Ishikawa (cell line): ENCODE data around the gene TBC1D8.

Source experiments
- CEBPB ChIP-seq: IDR thresholded peaks from 2 replicates; pipeline ENCODE4 v1.6.1; 2012
- CREB1 ChIP-seq: IDR thresholded peaks from 2 replicates; pipeline ENCODE4 v1.6.1; 2012; ENCODE audit warnings: low read depth
- EGR1 ChIP-seq: IDR thresholded peaks from 2 replicates; pipeline ENCODE4 v1.6.1; 2012
- EP300 ChIP-seq: IDR thresholded peaks from 2 replicates; pipeline ENCODE4 v1.6.1; 2012; ENCODE audit warnings: borderline replicate concordance
- FOXM1 ChIP-seq: IDR thresholded peaks from 2 replicates; pipeline ENCODE4 v1.6.1; 2012; ENCODE audit warnings: low read depth, borderline replicate concordance
- NFIC ChIP-seq: IDR thresholded peaks from 2 replicates; pipeline ENCODE4 v1.6.1; 2012
- RAD21 ChIP-seq: IDR thresholded peaks from 2 replicates; pipeline ENCODE4 v1.6.1; 2012; ENCODE audit warnings: low read depth
- TAF1 ChIP-seq: IDR thresholded peaks from 2 replicates; pipeline ENCODE4 v1.6.1; 2012; ENCODE audit warnings: low read depth, mild to moderate bottlenecking
- TCF12 ChIP-seq: IDR thresholded peaks from 2 replicates; pipeline ENCODE4 v1.6.1; 2012; ENCODE audit warnings: low read depth
- TEAD4 ChIP-seq: IDR thresholded peaks from 2 replicates; pipeline ENCODE4 v1.6.1; 2012
- YY1 ChIP-seq: IDR thresholded peaks from 2 replicates; pipeline ENCODE4 v1.6.1; 2012; ENCODE audit warnings: low read depth
- ZBTB7A ChIP-seq: IDR thresholded peaks from 2 replicates; pipeline ENCODE4 v1.6.1; 2012; ENCODE audit warnings: low read depth
- TF ChIP-seq, protein P1 (sequence below): IDR thresholded peaks from 2 replicates; pipeline ENCODE4 v1.6.1; 2012
- TF ChIP-seq, protein P2 (sequence below): IDR thresholded peaks from 2 replicates; pipeline ENCODE4 v1.6.1; 2012
- TF ChIP-seq, protein P3 (sequence below): IDR thresholded peaks from 2 replicates; pipeline ENCODE4 v1.6.1; 2012; ENCODE audit warnings: low read depth, mild to moderate bottlenecking

TBC1D8 gene

DNA sequence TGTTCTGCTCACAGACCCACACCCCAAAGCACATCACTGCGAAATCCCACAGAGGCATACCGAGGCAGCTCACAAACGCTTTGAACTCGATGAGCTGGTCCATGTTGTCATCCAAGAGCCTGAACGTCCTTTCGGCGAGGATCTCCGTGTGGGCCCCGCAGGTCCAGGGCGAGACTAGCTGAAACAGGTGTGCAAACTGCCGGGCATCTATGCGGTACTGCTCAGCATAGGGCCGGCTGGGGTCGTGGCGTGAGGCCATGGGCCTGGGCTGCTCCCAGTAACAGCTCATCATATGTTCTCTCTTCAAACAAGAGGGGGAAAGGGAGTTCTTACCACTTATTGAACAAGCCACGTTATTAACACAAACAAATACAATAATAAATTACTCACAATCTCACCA lies 129.0 kb downstream of the TBC1D8 start:
- TF ChIP-seq TEAD4: no peak
- TF ChIP-seq FOXM1: no peak
- no peak for TF ChIP-seq EGR1
- TF ChIP-seq YY1: no peak
- TF ChIP-seq, protein P1, sequence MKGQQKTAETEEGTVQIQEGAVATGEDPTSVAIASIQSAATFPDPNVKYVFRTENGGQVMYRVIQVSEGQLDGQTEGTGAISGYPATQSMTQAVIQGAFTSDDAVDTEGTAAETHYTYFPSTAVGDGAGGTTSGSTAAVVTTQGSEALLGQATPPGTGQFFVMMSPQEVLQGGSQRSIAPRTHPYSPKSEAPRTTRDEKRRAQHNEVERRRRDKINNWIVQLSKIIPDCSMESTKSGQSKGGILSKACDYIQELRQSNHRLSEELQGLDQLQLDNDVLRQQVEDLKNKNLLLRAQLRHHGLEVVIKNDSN: no peak
- no peak for TF ChIP-seq RAD21
- no peak for TF ChIP-seq ZBTB7A
- no peak for TF ChIP-seq CREB1
- TF ChIP-seq EP300: no peak
- no peak for TF ChIP-seq TCF12
- TF ChIP-seq, protein P2, sequence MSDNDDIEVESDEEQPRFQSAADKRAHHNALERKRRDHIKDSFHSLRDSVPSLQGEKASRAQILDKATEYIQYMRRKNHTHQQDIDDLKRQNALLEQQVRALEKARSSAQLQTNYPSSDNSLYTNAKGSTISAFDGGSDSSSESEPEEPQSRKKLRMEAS: no peak
- TF ChIP-seq, protein P3, sequence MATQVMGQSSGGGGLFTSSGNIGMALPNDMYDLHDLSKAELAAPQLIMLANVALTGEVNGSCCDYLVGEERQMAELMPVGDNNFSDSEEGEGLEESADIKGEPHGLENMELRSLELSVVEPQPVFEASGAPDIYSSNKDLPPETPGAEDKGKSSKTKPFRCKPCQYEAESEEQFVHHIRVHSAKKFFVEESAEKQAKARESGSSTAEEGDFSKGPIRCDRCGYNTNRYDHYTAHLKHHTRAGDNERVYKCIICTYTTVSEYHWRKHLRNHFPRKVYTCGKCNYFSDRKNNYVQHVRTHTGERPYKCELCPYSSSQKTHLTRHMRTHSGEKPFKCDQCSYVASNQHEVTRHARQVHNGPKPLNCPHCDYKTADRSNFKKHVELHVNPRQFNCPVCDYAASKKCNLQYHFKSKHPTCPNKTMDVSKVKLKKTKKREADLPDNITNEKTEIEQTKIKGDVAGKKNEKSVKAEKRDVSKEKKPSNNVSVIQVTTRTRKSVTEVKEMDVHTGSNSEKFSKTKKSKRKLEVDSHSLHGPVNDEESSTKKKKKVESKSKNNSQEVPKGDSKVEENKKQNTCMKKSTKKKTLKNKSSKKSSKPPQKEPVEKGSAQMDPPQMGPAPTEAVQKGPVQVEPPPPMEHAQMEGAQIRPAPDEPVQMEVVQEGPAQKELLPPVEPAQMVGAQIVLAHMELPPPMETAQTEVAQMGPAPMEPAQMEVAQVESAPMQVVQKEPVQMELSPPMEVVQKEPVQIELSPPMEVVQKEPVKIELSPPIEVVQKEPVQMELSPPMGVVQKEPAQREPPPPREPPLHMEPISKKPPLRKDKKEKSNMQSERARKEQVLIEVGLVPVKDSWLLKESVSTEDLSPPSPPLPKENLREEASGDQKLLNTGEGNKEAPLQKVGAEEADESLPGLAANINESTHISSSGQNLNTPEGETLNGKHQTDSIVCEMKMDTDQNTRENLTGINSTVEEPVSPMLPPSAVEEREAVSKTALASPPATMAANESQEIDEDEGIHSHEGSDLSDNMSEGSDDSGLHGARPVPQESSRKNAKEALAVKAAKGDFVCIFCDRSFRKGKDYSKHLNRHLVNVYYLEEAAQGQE: no peak
- no peak for TF ChIP-seq TAF1
- no peak for TF ChIP-seq NFIC
- no peak for TF ChIP-seq CEBPB

DNA sequence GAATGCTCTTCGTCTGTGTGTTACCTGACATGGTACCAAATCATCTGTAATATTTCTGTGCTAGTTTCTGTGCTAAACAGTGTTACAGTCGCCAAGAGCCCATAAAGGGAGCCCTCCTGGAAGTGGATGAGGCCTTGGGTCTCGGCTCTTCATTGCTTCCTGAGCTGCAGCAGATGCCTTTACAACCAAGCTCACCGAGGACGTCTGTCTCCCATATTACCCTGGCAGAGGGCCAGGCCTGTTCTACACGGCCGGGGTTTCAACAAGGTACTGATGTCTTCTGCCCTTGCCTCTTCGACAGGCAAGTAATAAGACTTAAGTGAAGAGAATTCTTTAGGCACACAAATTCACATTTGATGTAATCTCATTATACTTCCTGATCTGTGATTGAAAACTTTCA lies 132.2 kb downstream of the TBC1D8 start:
- no peak for TF ChIP-seq RAD21
- TF ChIP-seq CEBPB: no peak
- no peak for TF ChIP-seq TEAD4
- TF ChIP-seq FOXM1: no peak
- no peak for TF ChIP-seq TAF1
- TF ChIP-seq, protein P1: no peak
- TF ChIP-seq NFIC: no peak
- TF ChIP-seq, protein P2: no peak
- TF ChIP-seq CREB1: no peak
- TF ChIP-seq TCF12: no peak
- TF ChIP-seq ZBTB7A: no peak
- TF ChIP-seq EP300: no peak
- TF ChIP-seq, protein P3: no peak
- TF ChIP-seq YY1: no peak
- TF ChIP-seq EGR1: no peak

DNA sequence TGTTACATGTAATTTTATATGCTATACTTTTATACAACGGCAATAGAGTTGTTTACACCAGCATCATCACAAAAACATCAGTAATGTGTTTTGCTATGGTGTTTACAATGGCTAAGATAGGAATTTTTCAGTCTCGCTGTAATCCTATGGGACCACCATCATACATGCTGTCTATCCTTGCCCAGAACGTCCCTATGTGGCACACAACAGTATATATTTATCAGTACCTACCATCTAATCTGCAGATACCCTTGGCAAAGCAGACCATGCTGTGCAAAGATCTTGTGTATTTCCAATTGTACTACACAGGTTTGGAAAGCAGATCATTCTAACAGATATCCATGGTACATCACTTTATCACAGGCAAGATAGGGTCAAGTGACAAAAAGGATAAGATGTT lies 133.8 kb downstream of the TBC1D8 start:
- TF ChIP-seq CREB1: no peak
- no peak for TF ChIP-seq RAD21
- TF ChIP-seq FOXM1: no peak
- no peak for TF ChIP-seq YY1
- TF ChIP-seq, protein P1: no peak
- no peak for TF ChIP-seq CEBPB

DNA sequence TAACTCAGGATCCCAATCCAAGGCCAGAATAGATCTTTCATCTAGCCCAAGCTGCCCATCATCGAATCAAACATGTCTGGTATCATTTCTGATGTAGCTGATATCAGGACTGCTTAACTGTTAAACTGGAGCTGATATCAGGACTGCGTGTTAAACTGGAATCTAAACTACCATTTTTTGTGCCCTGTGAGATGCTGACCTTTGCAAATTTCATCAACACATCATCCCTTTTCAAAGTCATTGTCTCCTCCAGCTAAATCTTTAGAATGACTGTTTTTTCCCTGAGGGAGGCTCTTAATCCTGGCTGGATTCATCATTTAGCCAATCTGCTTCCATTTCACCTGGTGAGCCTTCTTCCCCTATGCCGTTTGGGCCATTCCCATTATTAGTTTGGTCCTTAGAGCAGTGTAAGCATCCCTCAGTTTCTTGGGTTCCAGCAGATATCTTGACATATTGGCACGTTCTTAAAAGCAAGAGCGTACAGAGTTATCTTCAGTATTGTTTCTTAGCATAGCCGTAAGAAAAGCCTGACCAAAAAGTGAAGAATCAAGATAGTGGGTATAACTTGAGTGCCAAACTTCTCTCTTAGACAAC lies 136.8 kb downstream of the TBC1D8 start:
- no peak for TF ChIP-seq TEAD4
- no peak for TF ChIP-seq FOXM1
- TF ChIP-seq, protein P3: no peak
- TF ChIP-seq CREB1: no peak
- no peak for TF ChIP-seq ZBTB7A
- no peak for TF ChIP-seq EP300
- TF ChIP-seq TAF1: no peak
- no peak for TF ChIP-seq EGR1
- TF ChIP-seq, protein P1: no peak
- no peak for TF ChIP-seq NFIC
- TF ChIP-seq CEBPB: no peak
- TF ChIP-seq, protein P2: no peak
- no peak for TF ChIP-seq TCF12
- TF ChIP-seq RAD21: no peak
- no peak for TF ChIP-seq YY1
